KOPT-K1 (cell line): ENCODE data around the gene SEC31B.

Experiments
- H3K27ac ChIP-seq: fragments of 200-600 bp; sonication (generic); 2 replicates; pipeline ENCODE4 v1.5.1; 2016; ENCODE audit warnings: antibody characterized with exemption, mild to moderate bottlenecking, low read depth, low read length; ENCODE audit not compliant: poor library complexity, severe bottlenecking
- H3K36me3 ChIP-seq: fragments of 200-600 bp; sonication (generic); 2 replicates; pipeline ENCODE4 v1.5.1; 2017; ENCODE audit warnings: antibody characterized with exemption, mild to moderate bottlenecking, low read length, moderate library complexity; ENCODE audit not compliant: insufficient read depth
- H3K9me3 ChIP-seq: fragments of 200-600 bp; sonication (generic); 2 replicates; pipeline ENCODE4 v1.5.1; 2017; ENCODE audit warnings: antibody characterized with exemption, low read length, mild to moderate bottlenecking; ENCODE audit not compliant: insufficient read depth, poor library complexity, severe bottlenecking

SEC31B gene

GRCh38 chr10:100515612-100516011 is 4.0 kb downstream of the SEC31B start:
- Histone ChIP-seq H3K36me3 (0 out of 2 replicates have a peak, but pooled peaks cover 8% of the 10 kb centered on the region), H3K27ac (peak overlapping the region; percentile 99), H3K9me3 (no peaks in the 10 kb centered on the region)

- Histone ChIP-seq H3K27ac (peak overlapping the region; percentile 99), H3K9me3 (no peaks in the 10 kb centered on the region), H3K36me3 (peaks cover 22% of the 10 kb centered on the region)
Observed at GRCh38 chr10:100510533-100511308, 8.9 kb downstream of the SEC31B start.

GRCh38 chr10:100509241-100509840 is 10.3 kb downstream of the SEC31B start:
- Histone ChIP-seq H3K36me3 (peaks cover 35% of the 10 kb centered on the region), H3K27ac (peak overlapping the region; percentile 99), H3K9me3 (no peaks in the 10 kb centered on the region)

GRCh38 chr10:100508691-100509150 is 10.9 kb downstream of the SEC31B start:
- Histone ChIP-seq H3K36me3 (peaks cover 42% of the 10 kb centered on the region), H3K9me3 (no peaks in the 10 kb centered on the region), H3K27ac (peak overlapping the region; percentile 99)

GRCh38 chr10:100508266-100508665 is 11.4 kb downstream of the SEC31B start:
- H3K27ac ChIP-seq: peak overlapping the region; percentile 99
- H3K36me3 ChIP-seq: peaks cover 46% of the 10 kb centered on the region
- H3K9me3 ChIP-seq: no peaks in the 10 kb centered on the region

- peaks cover 55% of the 10 kb centered on the region for H3K36me3 ChIP-seq
- H3K9me3 ChIP-seq: no peaks in the 10 kb centered on the region
- H3K27ac ChIP-seq: peak overlapping the region; percentile 99
Observed at GRCh38 chr10:100507357-100507732, 12.3 kb downstream of the SEC31B start.

GRCh38 chr10:100506596-100507356 is 12.9 kb downstream of the SEC31B start:
- Histone ChIP-seq H3K27ac (peak overlapping the region; percentile 99), H3K9me3 (no peaks in the 10 kb centered on the region), H3K36me3 (peaks cover 61% of the 10 kb centered on the region)

GRCh38 chr10:100505164-100505563 is 14.5 kb downstream of the SEC31B start:
- peak overlapping the region; percentile 99 for H3K27ac ChIP-seq
- H3K9me3 ChIP-seq: no peaks in the 10 kb centered on the region
- H3K36me3 ChIP-seq: peaks cover 77% of the 10 kb centered on the region

GRCh38 chr10:100504096-100504495 is 15.6 kb downstream of the SEC31B start:
- H3K9me3 ChIP-seq: no peaks in the 10 kb centered on the region
- peak overlapping the region; percentile 99 for H3K27ac ChIP-seq
- H3K36me3 ChIP-seq: peaks cover 88% of the 10 kb centered on the region

- Histone ChIP-seq H3K27ac (peak overlapping the region; percentile 99), H3K9me3 (no peaks in the 10 kb centered on the region), H3K36me3 (peaks cover 99% of the 10 kb centered on the region)
Observed at GRCh38 chr10:100502926-100503494, 16.7 kb downstream of the SEC31B start.

- Histone ChIP-seq H3K36me3 (peaks cover 100% of the 10 kb centered on the region), H3K27ac (peak overlapping the region; percentile 99), H3K9me3 (no peaks in the 10 kb centered on the region)
Observed at GRCh38 chr10:100501423-100501822, 18.2 kb downstream of the SEC31B start.

GRCh38 chr10:100498059-100498458 is 21.6 kb downstream of the SEC31B start:
- Histone ChIP-seq H3K9me3 (no peaks in the 10 kb centered on the region), H3K27ac (peak overlapping the region; percentile 68), H3K36me3 (peaks cover 100% of the 10 kb centered on the region)

GRCh38 chr10:100496567-100496966 is 23.1 kb downstream of the SEC31B start:
- H3K36me3 ChIP-seq: peaks cover 100% of the 10 kb centered on the region
- H3K9me3 ChIP-seq: no peaks in the 10 kb centered on the region
- peak overlapping the region; percentile 68 for H3K27ac ChIP-seq

- Histone ChIP-seq H3K27ac (no peak overlapping the region), H3K36me3 (peaks cover 100% of the 10 kb centered on the region), H3K9me3 (no peaks in the 10 kb centered on the region)
Observed at GRCh38 chr10:100490531-100490930, 29.1 kb downstream of the SEC31B start.

GRCh38 chr10:100489396-100489795 is 30.3 kb downstream of the SEC31B start:
- peaks cover 100% of the 10 kb centered on the region for H3K36me3 ChIP-seq
- H3K27ac ChIP-seq: no peak overlapping the region
- no peaks in the 10 kb centered on the region for H3K9me3 ChIP-seq
